Jurkat, Clone E6-1 (cell line): ENCODE data around the gene USP24.
"Not testable (repeated sequence)": the region's sequence is repeated elsewhere in the genome, so short reads cannot be mapped to it uniquely, and the experiment has no call there.

ENCODE experiments used
- DNase-seq: peaks from one replicate; pipeline ENCODE4 v3.0.0-alpha.2; 2011; ENCODE audit warnings: low read depth, low spot score
- H3K4me3 ChIP-seq: 2 replicates; pipeline ENCODE4 v1.5.1; 2011; ENCODE audit warnings: mild to moderate bottlenecking, low read length, control low read depth, moderate library complexity

USP24 gene

DNA sequence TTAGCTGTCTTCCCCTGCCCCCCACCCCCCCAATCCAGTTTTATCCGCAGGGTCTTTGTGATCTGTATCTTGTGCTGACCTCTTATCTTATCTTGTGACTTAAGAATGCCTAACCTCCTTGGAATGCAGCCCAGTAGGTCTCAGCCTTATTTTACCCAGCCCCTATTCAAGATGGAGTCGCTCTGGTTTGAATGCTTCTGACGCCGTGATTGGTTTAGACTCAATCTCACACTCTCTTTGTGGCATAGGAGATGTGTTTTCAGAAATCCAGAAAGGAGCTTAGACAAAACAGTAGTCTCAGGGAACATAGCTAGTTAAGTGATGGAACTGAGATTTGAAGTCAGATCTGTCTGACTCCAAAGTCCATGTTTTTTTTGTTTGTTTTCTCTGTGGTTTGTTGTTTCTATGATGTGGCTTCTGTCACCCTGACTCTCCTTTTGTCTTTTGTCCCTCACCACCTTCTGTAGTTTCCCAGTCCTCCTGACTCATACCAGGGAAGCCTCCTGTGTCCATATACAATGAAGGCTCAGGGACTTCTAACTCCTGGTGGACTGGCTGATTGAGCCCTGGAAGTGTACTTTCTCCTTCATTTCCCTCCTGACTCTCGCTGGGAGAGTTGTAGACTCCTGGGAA, 18.1 kb upstream of the USP24 start:
- DNase-seq: no peak
- H3K4me3 ChIP-seq: no peak overlapping the region

DNA sequence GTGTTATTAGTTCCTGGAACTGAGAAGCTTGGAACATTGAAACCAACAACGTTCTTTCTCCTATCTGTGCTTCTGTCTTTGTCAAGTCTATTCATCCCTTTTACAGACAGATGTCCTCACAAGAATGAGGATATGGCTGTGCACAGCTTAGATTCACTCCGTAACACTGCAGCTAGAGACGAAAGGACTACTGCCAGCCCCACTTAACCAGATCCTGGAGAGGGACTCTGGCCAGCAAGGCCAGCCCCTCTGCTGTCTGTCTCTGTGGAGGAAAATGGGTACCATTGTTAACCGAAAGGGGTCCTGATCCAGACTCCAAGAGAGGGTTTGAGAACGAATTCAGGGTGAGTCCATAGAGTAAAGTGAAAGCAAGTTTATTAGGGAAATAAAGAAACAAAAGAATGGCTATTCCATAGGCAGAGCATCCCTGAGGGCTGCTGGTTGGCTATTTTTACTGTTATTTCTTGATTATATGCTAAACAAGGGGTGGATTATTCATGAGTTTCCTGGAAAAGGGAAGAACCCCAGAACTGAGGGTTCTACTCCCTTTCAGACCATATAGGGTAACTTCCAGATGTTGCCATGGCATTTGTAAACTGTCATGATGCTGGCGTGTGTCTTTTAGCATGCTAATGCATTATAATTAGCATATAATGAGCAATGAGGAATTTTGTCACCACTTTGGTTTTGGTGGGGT, 17.4 kb upstream of the USP24 start:
- DNase-seq: no peak
- H3K4me3 ChIP-seq: no peak overlapping the region

DNA sequence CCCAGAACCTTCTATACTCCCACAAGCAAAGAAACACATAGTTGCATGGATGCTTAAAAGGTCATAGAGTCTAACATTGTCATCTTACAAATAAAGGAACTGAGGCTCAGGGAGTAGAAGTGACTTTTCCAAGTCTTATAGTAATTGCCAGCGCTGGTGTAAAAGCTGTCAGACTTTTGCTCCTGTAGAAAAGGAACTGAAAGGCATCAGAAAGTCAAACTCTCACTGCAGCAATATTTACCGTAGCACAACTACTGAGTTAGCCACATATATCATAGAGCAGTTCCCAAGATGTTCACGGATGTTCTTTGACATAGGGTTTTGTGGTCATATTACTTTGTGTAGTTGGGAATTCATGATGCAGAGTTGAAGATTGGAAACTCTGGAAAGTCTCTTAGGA, 16.6 kb upstream of the USP24 start:
- no peak for DNase-seq
- no peak overlapping the region for H3K4me3 ChIP-seq

DNA sequence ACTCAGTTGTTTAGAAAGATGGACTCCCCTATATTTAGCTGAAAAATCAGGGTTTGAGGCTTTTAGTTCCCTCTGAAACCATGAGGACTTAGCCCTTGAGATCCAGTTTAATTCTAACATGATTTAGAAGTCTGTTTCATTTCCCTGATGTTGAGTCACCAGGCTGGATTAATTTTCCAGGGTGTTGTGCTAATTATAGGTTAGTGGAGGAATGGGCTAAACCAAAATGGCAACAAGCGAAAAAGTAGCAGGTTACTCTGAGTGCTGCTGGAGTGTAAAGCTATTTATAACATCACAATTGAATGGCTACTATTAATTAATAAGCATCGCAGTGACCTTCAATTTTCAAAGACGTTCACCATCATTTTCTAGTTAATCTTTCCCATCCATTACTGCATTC, 15.5 kb upstream of the USP24 start:
- no peak overlapping the region for H3K4me3 ChIP-seq
- no peak for DNase-seq

DNA sequence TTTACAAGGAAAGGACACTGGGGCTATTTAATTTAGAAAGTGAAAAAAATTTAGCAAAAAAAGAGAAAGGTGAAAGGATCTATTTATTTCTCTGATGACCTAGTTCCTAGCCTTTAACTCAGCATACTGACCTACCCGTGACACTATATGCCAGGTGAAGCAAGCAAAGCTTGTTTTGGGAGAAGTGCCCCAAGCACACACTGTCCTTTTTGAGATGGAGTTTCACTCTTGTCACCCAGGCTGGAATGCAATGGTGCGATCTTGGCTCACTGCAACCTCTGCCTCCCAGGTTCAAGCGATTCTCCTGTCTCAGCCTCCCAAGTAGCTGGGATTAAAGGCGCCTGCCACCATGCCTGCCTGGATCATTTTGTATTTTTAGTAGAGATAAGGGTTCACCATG, 14.6 kb upstream of the USP24 start:
- not testable (repeated sequence) for DNase-seq, H3K4me3 ChIP-seq

DNA sequence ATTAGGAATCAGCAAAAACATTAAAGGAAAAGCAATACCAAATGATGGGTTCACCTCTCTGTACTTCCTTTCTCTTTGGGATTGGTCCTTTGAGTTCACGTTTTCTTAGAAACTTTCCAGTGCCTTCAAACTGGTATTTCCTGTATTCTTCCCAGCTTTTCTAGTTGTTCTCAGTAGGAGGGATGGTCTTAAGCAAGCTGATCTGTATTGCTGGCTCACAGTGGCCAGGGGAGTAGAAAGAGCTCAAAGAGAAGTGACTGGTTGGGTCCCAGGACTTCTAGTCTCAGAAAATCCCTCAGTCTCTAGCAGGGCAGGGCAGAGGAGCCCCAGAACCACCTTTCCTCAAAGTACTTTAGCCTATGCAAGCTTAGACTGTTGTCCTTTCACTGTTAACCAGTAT, 10.1 kb upstream of the USP24 start:
- no peak overlapping the region for H3K4me3 ChIP-seq
- no peak for DNase-seq

DNA sequence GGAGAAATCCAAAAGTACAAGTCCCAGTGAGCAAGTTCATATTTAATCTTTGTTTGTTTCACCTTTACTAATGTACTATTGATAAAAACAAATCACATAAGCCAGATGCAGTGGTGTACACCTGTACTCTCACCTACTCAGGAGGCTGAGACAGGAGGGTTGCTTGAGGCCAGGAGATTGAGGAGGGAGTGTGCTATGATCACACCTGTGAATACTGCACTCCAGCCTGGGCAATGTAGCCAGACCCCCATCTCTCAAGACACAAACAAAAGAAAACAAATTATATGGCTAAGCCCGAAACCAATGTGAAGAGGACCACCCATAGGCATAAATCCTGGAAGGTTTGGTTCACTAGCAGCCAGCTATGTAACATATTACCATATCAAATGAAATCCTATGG, 9.6 kb upstream of the USP24 start:
- DNase-seq: no peak

DNA sequence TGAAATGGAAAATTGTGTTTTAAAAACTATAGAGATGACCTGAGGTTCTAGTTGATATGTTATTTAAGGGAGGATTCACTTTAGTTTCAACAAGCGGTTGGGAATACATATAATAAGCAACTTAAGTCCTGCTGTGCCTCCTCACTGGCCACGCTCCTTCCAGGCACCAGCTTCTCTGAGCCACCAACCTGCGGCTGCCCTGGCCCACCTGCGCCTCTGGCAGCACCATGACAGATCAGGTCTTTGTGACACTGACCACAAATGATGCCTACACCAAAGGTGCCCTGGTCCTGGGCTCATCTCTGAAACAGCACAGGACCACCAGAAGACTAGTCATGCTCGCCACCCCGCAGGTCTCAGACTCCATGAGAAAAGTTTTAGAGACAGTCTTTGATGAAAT, 7.0 kb upstream of the USP24 start:
- DNase-seq: no peak
- H3K4me3 ChIP-seq: no peak overlapping the region

More for the DNA sequence above, 9.6 kb upstream of the USP24 start:
- no peak overlapping the region for H3K4me3 ChIP-seq

DNA sequence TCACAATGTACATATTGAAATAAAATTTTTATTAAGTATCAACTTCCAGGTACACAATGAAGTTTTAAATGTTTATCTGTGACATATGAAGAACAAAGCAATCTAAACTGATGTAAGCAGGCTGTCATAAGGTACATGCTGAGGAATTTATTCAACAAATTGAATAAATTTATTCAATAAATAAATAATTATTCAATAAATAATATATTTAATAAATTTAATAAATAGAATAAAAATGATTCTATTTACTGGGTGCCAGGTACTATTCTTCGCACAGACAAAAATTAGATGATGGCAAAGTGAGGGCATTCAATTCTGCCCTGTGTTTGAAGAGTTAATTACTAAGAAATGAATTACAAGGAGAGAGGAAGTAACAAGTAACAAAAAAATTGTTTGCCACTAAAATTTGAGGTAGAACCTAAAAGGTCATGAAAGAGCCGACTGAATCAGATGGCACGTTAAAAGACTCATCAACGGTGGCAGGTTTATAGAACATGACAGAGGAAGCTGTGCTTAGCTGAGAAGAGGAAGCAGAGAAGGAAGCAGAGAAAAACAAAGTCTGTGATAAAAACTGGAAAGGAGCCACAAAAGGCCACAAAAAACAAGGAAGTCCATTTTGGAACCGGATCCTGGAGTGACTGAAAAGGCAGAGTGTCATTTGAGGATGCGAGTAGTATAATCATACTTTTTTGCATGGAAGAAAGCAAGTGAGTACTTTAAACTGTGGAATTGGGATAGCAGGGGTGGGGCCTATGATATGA, 2.2 kb upstream of the USP24 start:
- no peak overlapping the region for H3K4me3 ChIP-seq
- peak; percentile 57 for DNase-seq

DNA sequence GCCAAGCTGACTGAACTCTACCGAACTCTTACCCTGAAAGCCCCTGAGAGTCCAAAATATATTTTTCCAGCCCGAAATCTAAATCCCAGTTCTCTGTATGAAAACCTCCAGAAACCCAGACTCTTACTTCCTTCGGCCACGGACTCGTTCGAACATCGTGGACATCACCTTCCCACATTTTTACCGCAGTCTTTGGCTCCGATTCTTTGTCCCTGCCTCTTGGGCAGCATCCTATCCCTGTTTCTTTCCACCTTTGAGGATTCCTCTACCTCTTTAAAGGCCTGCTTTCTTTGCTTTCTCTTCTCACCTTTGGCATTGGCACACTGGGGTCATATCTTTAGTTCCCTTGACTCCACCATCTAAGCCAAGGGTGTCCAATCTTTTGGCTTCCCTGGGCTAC, 932 bp upstream of the USP24 start:
- no peak for DNase-seq
- peak overlapping the region; percentile 82 for H3K4me3 ChIP-seq

DNA sequence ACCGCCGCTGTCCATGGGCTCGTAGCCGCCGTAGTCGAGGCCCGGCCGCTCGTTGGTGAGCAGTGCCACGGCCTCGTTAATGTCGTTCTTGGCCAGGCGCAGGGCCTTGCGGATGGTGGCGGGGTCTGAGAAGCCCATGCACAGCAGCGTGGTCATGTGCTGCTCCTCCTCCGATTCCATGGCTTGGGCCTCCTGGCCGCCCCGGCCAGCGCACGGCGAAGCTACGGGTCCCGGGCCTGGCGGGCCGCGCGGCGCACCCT, 300 bp downstream of the USP24 start:
- no peak for DNase-seq
- H3K4me3 ChIP-seq: peak overlapping the region; percentile 82

DNA sequence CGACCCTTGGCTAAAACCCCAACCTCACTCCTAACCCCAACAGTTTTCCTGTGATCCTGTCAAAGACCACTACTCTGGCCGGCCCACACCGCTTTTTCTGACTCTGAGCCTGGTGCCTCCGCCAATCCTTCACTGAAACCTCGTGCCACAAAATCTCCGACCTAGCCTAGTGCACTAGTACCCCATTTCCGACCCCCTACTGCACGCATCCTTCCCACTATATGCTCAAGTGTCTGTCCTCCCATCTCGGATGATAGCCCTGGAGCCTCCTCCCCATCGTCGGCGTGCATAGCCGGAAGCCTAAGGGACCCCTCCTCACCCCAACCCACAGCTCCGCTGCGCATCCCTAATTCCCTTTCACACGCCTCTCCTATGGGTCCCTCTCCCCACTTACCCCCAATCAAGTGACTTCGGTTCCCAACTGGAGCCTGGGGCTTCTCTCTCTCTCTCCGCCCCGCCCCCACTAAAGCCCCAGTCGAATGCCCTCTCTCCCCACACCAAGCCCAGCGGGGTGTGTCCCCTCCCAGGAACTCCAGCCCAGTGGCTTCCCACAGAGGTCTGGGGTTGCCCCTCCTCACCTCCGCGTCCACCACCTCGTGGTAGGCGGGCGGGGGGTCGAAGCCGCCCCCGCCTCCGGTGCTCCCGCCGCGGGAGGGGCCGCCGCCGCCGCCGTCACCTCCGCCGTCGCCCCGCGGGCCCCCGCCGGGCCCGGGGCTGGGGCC, 791 bp downstream of the USP24 start:
- peak overlapping the region; percentile 82 for H3K4me3 ChIP-seq
- no peak for DNase-seq

DNA sequence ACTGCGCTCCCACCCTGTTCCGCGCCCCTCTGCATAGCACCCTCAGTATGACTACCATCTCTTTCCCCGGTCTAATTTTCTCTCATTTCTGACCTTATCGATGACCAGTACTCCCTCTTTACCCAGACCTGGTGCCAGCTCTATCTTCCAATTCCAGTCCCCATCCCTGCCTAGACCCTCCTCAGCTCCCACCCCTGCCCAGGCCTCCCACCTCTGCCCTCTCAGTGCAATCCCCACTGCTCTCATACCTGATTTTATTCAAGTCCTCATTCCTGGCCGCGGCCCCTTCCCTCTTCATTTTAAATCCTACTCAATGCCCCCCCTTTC, 1.3 kb downstream of the USP24 start:
- H3K4me3 ChIP-seq: peak overlapping the region; percentile 82
- DNase-seq: no peak

DNA sequence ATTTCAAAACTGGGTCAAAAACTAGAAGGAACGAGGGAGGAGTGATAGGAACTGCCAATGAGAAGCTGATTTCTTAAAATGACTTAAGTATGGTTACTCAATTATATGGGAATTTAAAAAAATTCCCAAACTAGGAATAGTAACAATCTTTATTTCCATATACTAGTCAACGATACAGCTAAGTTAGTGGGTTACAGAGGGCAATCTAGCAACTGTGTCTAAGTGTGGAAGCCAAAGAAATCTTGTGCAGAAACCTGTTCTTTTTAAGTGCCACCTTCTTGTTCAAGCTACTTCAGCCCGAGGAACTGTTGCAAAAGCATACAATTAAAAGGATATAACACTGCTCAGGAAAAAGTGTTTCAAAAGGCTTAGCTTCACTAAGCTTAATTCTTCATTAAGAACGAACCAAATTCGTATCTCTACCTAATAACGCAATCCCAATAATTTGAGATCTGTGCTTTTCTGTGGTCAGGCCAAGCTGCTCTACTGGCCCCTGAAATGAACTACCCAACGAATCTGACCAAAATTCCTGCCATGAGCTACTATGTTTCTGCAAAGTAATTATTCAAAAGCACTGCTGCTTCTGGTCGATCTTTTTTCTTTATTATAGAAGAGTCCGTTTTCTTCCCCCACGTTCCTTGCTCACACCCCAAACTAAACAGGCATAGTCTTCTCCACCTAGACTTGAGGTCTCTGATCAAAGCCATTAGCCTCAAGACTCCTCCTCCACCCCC, 1.8 kb downstream of the USP24 start:
- DNase-seq: no peak
- H3K4me3 ChIP-seq: peak overlapping the region; percentile 82

DNA sequence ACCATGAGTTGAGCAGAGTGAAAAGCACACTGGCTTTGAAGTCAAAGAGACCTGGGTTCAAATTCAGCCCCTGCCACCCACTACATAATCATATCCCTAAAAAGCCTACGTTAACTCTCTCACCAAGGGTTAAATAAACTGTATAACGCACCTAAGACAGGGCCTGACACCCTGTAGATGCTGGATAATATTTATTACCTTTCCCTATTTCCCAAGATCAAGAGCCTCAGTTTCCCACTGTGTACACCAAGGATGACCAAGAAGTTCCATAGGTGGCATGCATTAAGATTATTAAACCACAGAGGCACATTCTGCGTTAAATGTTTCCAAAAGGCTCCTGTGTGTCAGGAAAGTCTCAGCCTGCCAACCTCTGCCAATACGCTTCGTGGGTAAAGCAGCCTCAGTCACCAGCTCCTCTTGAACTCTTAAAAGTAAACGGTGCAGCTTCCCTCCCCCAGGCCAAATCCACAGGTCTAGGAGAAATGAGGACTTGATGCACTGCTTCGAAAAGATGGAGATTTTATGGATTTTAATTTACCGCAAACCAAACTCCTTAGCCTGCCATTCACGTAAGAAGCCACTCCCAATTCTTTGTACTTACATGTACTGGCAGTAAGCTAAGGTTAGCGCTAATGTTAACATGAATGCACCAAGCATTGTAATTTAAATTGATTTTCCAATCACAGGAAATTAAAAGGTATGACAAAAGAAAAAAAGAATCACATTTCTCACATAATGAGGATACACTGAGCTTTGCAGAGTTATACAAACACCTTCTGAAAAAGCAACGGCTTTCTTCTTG, 2.6 kb downstream of the USP24 start:
- no peak overlapping the region for H3K4me3 ChIP-seq
- DNase-seq: no peak

DNA sequence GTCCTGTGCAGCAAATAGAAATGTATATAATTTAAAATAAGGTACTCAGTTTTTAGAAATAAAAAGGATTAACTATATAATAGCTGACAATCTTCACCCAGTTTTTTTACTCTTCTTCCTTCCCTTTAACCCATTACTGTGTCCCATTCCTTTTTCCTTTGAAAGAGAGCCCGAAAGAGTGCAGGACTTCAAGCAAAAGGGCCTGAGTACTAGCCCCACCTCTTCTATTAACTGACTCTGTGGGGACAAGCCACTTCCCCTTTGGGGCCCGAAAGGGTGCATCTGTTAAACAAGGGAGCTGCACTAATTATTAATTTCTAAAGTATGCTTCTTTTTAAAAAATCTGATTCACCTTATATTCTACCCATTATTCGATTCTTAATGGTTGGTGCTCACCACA, 3.3 kb downstream of the USP24 start:
- H3K4me3 ChIP-seq: no peak overlapping the region
- no peak for DNase-seq

DNA sequence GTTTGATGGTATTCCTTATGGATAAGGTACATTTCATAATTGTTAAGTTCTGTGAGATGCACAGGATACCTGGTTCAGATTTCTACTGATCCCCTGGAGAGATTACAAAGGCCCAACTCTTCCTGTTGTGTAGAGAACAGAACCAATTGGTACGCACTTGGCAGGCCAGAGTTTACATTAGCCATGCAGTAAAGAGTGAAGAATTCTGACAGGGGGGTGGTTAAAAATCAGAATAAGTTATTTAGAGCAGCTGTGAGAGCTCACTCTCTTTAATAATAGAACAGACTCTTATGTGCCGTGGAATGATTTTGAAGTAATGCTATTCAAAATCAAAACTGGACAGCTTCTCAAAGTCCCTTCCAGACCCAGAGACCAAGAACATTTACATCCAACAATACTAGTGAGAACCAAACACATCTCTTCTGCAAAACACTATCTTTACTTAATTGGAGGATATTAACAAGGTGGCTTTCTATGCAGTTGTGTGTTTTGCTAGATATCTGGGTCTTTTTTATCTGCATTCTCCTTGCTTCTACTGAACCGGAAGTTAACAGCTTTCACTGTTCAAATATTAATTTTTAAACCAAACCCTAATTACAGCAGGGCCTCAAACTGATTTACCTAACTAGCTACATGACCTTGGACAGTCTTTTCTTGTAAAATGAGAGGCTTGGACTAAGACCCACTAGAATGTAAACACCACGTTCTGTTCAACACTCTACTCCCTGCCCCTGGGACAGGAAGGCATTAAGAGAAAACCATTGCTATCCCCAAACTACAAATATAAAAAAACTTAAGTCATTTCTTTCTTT, 4.0 kb downstream of the USP24 start:
- no peak for DNase-seq
- H3K4me3 ChIP-seq: no peak overlapping the region

DNA sequence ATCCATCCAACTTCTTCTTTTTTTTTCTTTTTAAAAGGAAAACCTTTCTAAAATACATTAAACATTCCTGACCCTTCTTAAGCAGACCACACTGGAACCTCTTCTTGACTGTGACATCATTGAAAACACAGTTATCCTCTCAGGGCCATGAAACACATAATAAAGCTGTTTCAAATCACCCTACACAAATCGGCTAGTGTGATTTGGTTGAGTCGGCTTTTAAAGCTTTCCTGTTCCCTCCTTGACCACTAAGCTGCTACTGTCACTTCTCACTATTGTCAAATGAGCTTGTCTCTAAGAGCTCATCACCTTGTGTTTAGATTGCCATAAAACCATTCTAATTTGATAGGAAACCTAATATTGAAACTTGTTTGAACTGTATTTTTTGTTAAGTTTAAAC, 5.9 kb downstream of the USP24 start:
- no peak overlapping the region for H3K4me3 ChIP-seq
- DNase-seq: no peak
